ENCODE results near the gene CACNA2D2.
A peak's percentile ranks its signal among the peaks of the same experiment; 100 is the strongest.
"Not testable (repeated sequence)": the region's sequence is repeated elsewhere in the genome, so short reads cannot be mapped to it uniquely, and the experiment has no call there.

Gene CACNA2D2

GRCh38 chr3:50530001-50530970, 26.9 kb upstream of the CACNA2D2 start:
- DNase-seq (ENCODE audit: low read depth) = no peak

- peak; percentile 42 for DNase-seq (ENCODE audit: low read depth)
Observed at GRCh38 chr3:50525987-50526386, 22.6 kb upstream of the CACNA2D2 start.

GRCh38 chr3:50525191-50525910, 21.9 kb upstream of the CACNA2D2 start:
- DNase-seq (ENCODE audit: low read depth) = no peak

DNA sequence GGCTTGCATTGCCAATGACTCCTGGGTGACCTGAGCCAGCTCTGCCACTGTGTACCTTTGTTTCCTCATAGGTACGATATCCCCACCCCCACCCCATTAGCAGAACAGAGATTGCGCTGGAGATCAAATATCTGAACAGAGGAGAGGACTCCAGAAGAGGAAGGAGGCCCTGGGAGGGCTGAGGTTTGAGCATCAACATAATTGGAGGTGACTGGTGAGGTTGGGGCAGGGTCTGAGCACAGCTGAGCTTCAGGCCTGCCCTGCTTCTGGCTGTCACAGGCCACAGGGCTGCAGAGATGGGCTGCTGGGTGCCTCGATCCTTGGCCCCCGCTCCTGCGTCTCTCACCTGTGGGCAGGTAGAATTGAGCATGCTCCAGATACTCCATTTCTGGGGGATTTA, 21.3 kb upstream of the CACNA2D2 start:
- DNase-seq (ENCODE audit: low read depth) = no peak

DNA sequence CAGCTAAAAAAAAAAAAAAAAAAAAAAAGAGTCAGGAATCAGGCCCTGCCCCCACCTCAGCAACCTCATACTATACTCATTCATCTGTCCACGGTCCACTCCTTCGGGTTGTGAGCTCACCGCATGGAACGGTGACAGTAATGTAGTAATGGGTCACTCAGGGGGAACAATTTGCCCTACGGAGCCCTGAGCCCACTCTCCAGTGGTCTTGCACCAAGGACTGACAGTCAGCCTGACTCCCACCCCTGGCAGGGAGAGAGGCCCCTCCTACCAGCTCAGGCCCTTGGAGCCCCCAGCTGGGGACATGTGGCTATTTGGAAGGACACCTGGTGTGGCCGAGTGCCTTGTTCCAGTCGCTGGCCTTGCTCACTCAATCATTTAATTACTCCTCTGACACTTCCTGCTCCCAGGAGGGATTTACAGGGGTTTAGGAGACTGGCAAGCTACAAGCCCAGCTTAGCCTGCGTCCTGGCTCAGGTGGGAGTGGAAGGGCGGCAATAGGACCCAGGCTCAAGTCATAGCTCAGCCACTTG, 19.9 kb upstream of the CACNA2D2 start:
- no peak for DNase-seq (ENCODE audit: low read depth)

DNA sequence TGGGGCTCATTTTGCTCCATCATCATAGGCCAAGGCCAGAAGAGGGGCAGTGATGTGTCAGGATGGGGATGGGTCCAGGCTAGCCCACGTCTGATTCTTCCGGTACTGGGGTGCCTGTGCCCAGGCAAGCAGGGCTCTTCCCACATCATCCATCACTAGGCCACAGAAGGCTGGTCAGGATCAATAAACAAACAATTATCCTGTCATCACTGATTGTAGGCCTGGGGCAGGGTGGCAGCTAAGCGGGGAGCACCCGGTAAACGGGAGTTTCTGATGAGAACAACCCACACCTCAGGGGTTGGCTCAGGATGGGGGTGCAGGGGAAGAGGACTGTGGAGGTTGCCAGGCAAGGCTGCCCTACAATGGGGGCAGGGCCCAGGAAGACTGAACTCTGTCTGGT, 18.1 kb upstream of the CACNA2D2 start:
- no peak for DNase-seq (ENCODE audit: low read depth)

DNA sequence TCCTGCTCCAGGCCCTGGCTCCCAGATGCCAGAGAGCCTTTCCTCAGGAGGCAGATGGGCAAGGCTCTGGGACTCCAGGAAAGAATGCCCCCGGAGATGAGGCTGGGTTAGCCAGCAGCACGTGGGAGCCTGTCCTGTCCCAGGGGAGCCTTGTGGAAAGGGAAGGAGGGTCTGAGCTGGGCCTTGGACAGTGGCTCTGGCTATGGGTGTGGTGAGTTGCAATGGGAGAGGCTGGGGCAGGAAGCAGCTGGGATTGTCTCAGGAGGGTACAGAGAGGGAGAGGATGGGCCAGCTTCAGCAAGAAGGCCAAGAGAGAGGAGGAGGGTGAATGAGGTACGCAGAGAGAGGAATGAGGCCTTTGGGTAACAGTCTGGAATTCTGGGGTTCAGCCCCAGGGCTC, 17.4 kb upstream of the CACNA2D2 start:
- no peak for DNase-seq (ENCODE audit: low read depth)

GRCh38 chr3:50519471-50520089, 16.1 kb upstream of the CACNA2D2 start:
- peak; percentile 68 for DNase-seq (ENCODE audit: low read depth)

DNA sequence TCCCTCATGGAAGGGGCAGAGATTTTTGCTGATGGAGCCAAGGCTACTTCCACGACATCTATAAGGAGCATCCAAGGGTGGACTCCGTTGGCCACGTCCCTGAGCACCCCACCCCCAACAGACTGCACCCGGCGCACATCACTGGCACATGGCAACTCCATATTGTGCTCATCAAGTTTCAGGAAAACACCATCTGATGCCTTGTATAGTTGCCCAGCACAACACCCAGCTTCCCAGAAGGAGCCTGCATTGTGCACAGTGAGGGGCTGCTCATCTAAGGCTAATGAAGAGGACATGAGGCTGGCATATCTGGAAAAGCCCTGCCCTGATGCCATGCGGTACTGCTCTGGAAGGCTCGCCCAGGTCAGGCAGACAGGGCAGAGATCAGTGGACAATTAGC, 15.0 kb upstream of the CACNA2D2 start:
- DNase-seq (ENCODE audit: low read depth) = no peak

- no peak for DNase-seq (ENCODE audit: low read depth)
Observed at GRCh38 chr3:50517721-50518206, 14.3 kb upstream of the CACNA2D2 start.

DNA sequence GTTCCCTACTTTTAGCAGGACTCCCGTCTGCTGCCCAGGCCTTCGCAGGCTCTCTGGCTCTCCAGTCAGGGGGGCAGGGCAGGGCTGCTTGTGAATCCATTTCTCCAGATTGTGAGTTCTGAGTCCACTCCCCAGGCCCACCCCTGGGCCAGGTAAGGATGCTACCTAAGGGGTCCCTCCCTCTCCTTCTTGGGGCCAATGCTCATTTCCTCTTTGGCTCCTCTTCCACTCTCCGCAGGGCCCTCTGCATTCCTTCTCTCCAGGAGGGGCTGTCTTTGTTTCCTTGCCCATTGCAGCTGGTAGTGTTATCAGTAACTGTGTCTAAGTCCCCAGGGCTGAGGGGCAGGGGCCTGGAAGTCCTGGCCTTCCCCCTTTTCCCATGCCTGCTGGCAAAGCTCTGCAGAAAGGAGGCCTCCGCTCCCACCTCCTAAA, 13.0 kb upstream of the CACNA2D2 start:
- no peak for DNase-seq (ENCODE audit: low read depth)

DNA sequence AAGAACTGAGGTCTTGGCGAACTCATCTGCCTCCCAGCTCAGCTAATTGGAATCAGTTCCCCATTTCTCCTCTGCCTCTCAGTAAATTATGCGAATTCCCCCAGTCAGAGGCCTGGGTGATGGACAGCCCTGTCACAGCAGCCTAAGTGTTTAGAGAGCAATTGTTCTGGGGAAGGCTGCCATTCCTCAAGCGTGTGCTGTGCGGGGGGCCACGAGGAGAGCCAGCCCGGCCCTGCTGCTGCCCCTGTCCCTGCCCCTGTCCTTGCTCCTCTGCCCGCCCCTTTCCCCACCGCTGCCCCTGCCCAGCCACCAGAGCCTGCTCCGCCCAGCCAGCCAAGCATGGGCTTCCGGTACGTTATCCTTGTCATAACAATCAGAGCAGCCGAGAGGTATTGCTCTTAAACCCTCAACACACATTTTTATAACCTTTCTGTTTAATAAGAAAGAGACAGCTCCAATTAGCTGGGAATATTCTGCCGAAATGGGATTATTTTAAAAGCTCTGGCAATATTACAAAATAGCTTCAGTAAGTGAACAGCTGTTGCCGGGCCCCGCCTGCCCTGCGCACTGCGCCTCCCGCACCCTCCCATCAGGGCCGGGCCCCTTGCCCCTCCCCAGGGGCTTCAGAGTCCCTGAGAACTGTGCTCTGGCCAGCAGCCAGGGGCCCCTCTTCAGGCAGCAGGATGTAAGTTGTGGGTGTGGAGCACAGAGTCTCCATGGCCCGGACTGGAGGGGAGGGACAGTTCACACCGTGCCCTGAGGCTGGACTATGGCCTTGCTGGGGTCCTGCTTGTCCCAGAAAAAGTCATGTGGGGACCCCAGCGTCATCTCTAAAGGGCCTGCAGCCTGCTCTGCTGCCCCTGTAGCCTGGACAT, 12.4 kb upstream of the CACNA2D2 start:
- no peak for DNase-seq (ENCODE audit: low read depth)

GRCh38 chr3:50512908-50513307, 9.5 kb upstream of the CACNA2D2 start:
- not testable (repeated sequence) for DNase-seq (ENCODE audit: low read depth)

GRCh38 chr3:50512131-50512530, 8.7 kb upstream of the CACNA2D2 start:
- DNase-seq (ENCODE audit: low read depth) = no peak

- DNase-seq (ENCODE audit: low read depth) = no peak
Observed at GRCh38 chr3:50510325-50510724, 6.9 kb upstream of the CACNA2D2 start.

GRCh38 chr3:50509715-50510114, 6.3 kb upstream of the CACNA2D2 start:
- no peak for DNase-seq (ENCODE audit: low read depth)

DNA sequence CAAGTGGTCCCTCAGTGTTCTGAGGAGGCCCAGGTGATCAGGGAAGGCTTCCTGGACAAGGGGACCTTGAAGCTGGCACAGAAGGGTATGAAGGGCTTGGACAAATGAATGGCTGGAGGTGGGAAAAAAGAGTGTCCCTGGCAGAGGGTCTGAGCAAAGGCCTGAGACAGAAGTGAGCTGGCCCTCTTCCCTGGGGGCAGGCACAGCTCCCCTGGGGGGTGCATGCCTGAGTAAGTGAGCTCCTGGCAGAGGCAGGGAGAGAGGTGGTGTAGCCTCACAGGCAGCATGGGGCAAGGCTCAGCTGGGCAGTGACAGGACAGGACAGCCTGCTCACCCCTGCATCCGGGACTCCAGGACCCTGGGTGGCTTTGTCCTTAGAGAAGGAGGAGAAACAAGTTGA, 5.4 kb upstream of the CACNA2D2 start:
- DNase-seq (ENCODE audit: low read depth) = no peak

DNA sequence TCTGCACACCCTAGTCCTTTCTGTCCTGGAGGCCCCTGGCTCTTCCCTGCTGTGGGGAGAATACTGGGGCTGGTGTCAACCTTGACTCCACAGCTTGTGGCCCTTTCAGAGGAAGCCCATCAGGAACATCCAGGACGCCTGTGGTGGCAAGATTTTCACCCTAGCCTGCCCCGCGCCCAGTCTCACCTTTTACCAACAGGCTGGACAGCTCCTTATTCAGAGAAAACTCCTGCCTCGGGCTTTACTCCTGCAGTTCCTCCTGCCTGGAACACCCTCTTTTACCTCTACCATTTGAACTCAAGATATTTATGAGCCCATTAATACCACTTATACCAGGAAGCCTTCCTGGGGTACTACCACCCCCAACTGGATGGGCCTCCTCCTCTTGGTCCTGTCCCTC, 2.7 kb upstream of the CACNA2D2 start:
- DNase-seq (ENCODE audit: low read depth) = no peak

- no peak for DNase-seq (ENCODE audit: low read depth)
Observed at GRCh38 chr3:50504681-50505080, 1.2 kb upstream of the CACNA2D2 start.

DNA sequence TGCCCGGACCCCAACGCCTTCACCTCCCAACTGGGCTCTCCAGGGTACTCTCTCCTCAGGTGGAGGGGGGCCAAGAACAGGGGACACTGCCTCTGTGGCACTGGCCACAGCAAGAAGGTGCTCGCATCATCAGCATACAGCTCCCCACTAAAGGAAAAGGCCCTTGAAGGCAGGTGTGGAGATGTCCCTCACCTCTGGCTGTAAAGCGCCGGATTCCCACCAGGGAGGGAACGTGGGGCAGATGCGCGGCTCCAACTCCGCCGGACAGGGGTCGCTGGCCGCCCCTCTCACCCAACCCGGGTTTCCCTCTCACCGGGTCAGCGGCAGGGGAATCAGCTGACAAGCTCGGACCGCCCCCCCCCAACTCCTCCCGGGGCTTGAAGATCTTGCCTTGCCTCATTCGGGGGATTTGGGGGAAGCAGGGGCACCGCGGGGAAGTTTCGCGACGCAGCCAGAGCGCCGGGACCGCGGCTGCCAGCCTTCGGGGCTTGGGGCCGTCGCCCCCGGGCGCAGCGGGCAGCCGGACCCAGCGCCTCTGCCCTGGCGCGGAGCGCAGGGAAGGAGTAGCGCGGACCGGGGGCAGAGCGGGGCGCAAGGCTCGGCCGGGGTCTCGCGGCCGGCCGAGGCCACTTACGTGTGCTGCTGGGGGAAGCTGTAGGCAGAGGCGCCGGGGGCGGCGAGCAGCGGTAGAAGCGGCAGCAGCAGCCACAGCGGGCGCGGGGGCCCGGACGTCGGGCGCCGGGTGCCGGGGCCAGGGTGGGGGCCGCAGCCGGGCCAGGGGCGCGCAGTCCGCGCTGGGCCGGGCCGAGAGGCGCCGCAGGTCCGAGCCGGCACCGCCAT, 630 bp downstream of the CACNA2D2 start:
- no peak for DNase-seq (ENCODE audit: low read depth)
